Heart left ventricle (tissue), 16 donors: ENCODE results near the gene LAT. TPM values are rescaled to one million over a fixed set of nuclear protein-coding genes. Genes with fewer than 3 reads are reported as not detected.
A peak's percentile ranks its signal among the peaks of the same experiment; 100 is the strongest.

Experiments used
- ATAC-seq, 4 donors: fragments of 200-7000 bp; cut with Tn5 transposase; one replicate each; pipeline ENCODE4 v1.9.1; 2020 to 2022; ENCODE audit warnings: moderate library complexity in 4 of 4, mild to moderate bottlenecking in 3 of 4, moderate number of reproducible peaks in 1 of 4
- DNase-seq, 5 donors: peaks; one replicate each; pipeline ENCODE4 v3.0.0-alpha.2; 2020
- H3K27ac ChIP-seq, 12 donors: fragments of 200-600 bp; sonication (generic) in 4 of 12; one replicate each; pipeline versions ENCODE4 v1.5.0 to v1.8.0; 2016 to 2022; ENCODE audit warnings: mild to moderate bottlenecking in 2 of 12
- H3K27me3 ChIP-seq, 9 donors: fragments of 200-600 bp; sonication (generic) in 2 of 9; one replicate each; pipeline versions ENCODE4 v1.5.1 to v1.8.0; 2016 to 2022; ENCODE audit warnings: mild to moderate bottlenecking in 3 of 9
- H3K36me3 ChIP-seq, 9 donors: fragments of 200-600 bp; sonication (generic) in 2 of 9; one replicate each; pipeline versions ENCODE4 v1.5.0 to v1.8.0; 2018 to 2022; ENCODE audit warnings: mild to moderate bottlenecking in 2 of 9
- H3K4me1 ChIP-seq, 12 donors: fragments of 200-600 bp; sonication (generic) in 4 of 12; one replicate each; pipeline versions ENCODE4 v1.5.0 to v1.8.0; 2016 to 2022; ENCODE audit warnings: mild to moderate bottlenecking in 3 of 12
- H3K4me3 ChIP-seq, 12 donors: fragments of 200-600 bp; sonication (generic) in 4 of 12; one replicate each; pipeline versions ENCODE4 v1.5.0 to v1.8.0; 2017 to 2022; ENCODE audit warnings: mild to moderate bottlenecking in 9 of 12, moderate library complexity in 4 of 12
- H3K9me3 ChIP-seq, 12 donors: fragments of 200-600 bp; sonication (generic) in 4 of 12; one replicate each; pipeline versions ENCODE4 v1.5.0 to v1.8.0; 2016 to 2022; ENCODE audit warnings: mild to moderate bottlenecking in 1 of 12
- CTCF ChIP-seq, 12 donors: fragments of 200-600 bp; sonication (generic) in 4 of 12; IDR thresholded peaks; one replicate each; pipeline versions ENCODE4 v1.5.0 to v1.8.0; 2018 to 2022; ENCODE audit warnings: antibody characterized with exemption in 12 of 12, mild to moderate bottlenecking in 5 of 12
- POLR2A ChIP-seq, 2 donors: fragments of 450-650 bp; IDR thresholded peaks; one replicate each; pipeline ENCODE4 v1.6.1; 2017; ENCODE audit warnings: antibody characterized with exemption in 2 of 2, mild to moderate bottlenecking in 2 of 2, moderate library complexity in 2 of 2
- WGBS, 4 donors: extraction: QIAGEN DNeasy Blood & Tissue Kit in 2 of 4; methylation state at CpG; one replicate each; pipeline versions ENCODE4 v1.1.5 to v1.1.7; 2013 to 2018; 5-methylcytosine and 5-hydroxymethylcytosine counted together
- intact Hi-C, 10 donors: fragments of 100-400 bp; cut with DNase I; formaldehyde crosslinking; loops; one replicate each; pipeline versions ENCODE4 v1.11.1 to v1.14.2; 2022
- polyA plus RNA-seq, 2 donors: library from polyadenylated mRNA; stranded (reverse); fragments of 200-250 nt; gene quantifications; one replicate each; pipeline ENCODE4 v1.2.3, GENCODE V29; 2013
- total RNA-seq, 9 donors: library from RNA; depleted of rRNA in 2 of 9; stranded (reverse); fragments of >200 nt in 2 of 9; fragmentation: NEBNext Ultra II Directional in 3 of 9; extraction: Animal tissue kit (Norgen Biotek cat#: 25700) in 3 of 9; gene quantifications; one replicate each; pipeline versions ENCODE4 v1.1.0 to v1.2.4, GENCODE V29; 2016 to 2023
- donor health status: ischemic (EF 13 %, LVEDD 7.1; RV severe dilation, severe dysfunction).
- donor health status: healthy with polysubstance abuse.
- donor health status: DM: no; HTN: yes; CAD: no.
- donor health status: DM: no; HTN: no; CAD: no.
- donor health status: ischemic (EF 25% LVEDD 6.9; RV normal size, moderate dysfunction).
- donor health status: ischemic (EF 25% LVEDD 5.7; RV mildly dilated, moderate dysfunction).
- donor health status: healthy.
- donor health status: DM: yes; HTN: yes; CAD: no.
- donor health status: ischemic (EF 35%, LVEDD 5.7; RV mildly dilated, moderate dysfunction).
- donor health status: nonischemic (EF 11% LVEDD 7.7; RV severe dilation, severe dysfunction).
- donor health status: DM: yes; HTN: yes; CAD: no.
- donor health status: PGD.
- donor health status: ischemic (EF 29% LVEDD 5.4; RV normal size, mild dysfunction).
- donor health status: nonischemic (EF 23%, LVEDD 6.1; RV moderate dilation, normal function).

The LAT gene
- total and polyA plus RNA-seq, 11 donors: 0.62 to 7.7 (median 1.4) TPM; not detected in 1

- no peaks in the 10 kb centered on the region for H3K9me3 ChIP-seq
- DNase-seq (no peak), ATAC-seq (no peak)
- no peak for TF ChIP-seq CTCF (IDR thresholded peaks at IDR 0.05)
- TF ChIP-seq POLR2A (IDR thresholded peaks at IDR 0.05): no peak
- H3K4me1 ChIP-seq: peaks cover 0 to 14% (median 6%) of the 10 kb centered on the region in 12 donors
- intact Hi-C loops: loop anchor here in 4 of 10 donors (5.0 kb wide), 4 partner anchors 61 to 96 kb away; partner anchors contain the start of genes ATP2A1 (in 2 of the 4) and TUFM (in 1 of the 4)
- no peaks in the 10 kb centered on the region for H3K36me3 ChIP-seq
- no peak overlapping the region for H3K4me3 ChIP-seq
- H3K27ac ChIP-seq: no peak overlapping the region
- H3K27me3 ChIP-seq: no peaks in the 10 kb centered on the region
Observed at GRCh38 chr16:28943281-28943680, 41.6 kb upstream of the LAT start.

GRCh38 chr16:28946681-28947080 is 38.2 kb upstream of the LAT start:
- H3K4me1 ChIP-seq: peaks cover 0 to 24% (median 9%) of the 10 kb centered on the region in 12 donors
- ATAC-seq (no peak), DNase-seq (no peak)
- TF ChIP-seq CTCF (IDR thresholded peaks at IDR 0.05) (no peak), POLR2A (IDR thresholded peaks at IDR 0.05) (no peak)
- no peak overlapping the region for H3K4me3 ChIP-seq
- no peak overlapping the region for H3K27ac ChIP-seq
- H3K9me3 ChIP-seq: no peaks in the 10 kb centered on the region
- H3K27me3 ChIP-seq: no peaks in the 10 kb centered on the region
- no peaks in the 10 kb centered on the region for H3K36me3 ChIP-seq
- WGBS, 4 donors: 70 to 83% (median 77%) methylated on average over 4 of the region's 4 CpGs
- intact Hi-C loops: loop anchor here in 5 of 10 donors (5.0 kb wide), 3 partner anchors 69 to 124 kb away; partner anchors contain the start of genes ATXN2L (in 3 of the 5) and ATP2A1 (in 1 of the 5)

- DNase-seq (peak; percentile 100), ATAC-seq (peak; percentile 98 to 100 (median 99))
- Histone ChIP-seq H3K36me3 (peaks cover 0 to 37% (median 28%) of the 10 kb centered on the region in 9 donors), H3K4me1 (peaks cover 0 to 24% (median 12%) of the 10 kb centered on the region in 12 donors), H3K4me3 (peak within 1 kb of the TSS; percentile 77 to 100 (median 90)), H3K9me3 (no peaks in the 10 kb centered on the region), H3K27ac (peak within 1 kb of the TSS; percentile 79 to 94 (median 84)), H3K27me3 (no peaks in the 10 kb centered on the region)
- intact Hi-C loops: loop anchor here in 4 of 10 donors (1.0 to 5.0 kb wide), 5 partner anchors 26 to 1021 kb away; partner anchors contain the start of genes ATXN2L (in 1 of the 4), RABEP2 (in 1 of the 4), TAOK2 (in 1 of the 4) and TUFM (in 1 of the 4)
- 0 to 1% (median 1%) methylated on average over 38 to 79 of the region's 79 CpGs for WGBS, 4 donors
- TF ChIP-seq POLR2A (IDR thresholded peaks at IDR 0.05): peak in 1 of 2 donors; percentile 41
- no peak for TF ChIP-seq CTCF (IDR thresholded peaks at IDR 0.05)
Observed at GRCh38 chr16:28950648-28951409, 34.0 kb upstream of the LAT start, which contains the start of gene NFATC2IP. Gene NFATC2IP, plus strand, starts transcription at chr16:28950937. Its CDS starts 75 bp downstream, at chr16:28951012.

GRCh38 chr16:28951410-28951943 is 33.4 kb upstream of the LAT start:
- Histone ChIP-seq H3K4me1 (peaks cover 0 to 21% (median 10%) of the 10 kb centered on the region in 12 donors), H3K9me3 (no peaks in the 10 kb centered on the region), H3K27ac (peak overlapping the region in 11 of 12 donors; percentile 79 to 94 (median 84)), H3K36me3 (peaks cover 0 to 43% (median 34%) of the 10 kb centered on the region in 9 donors), H3K27me3 (no peaks in the 10 kb centered on the region), H3K4me3 (peak overlapping the region; percentile 77 to 100 (median 90))
- ATAC-seq: peak in 1 of 4 donors; percentile 53
- intact Hi-C loops: loop anchor here in 3 of 10 donors (2.0 to 5.0 kb wide), 3 partner anchors 105 to 1021 kb away; partner anchors contain the start of genes ATXN2L (in 1 of the 3), TAOK2 (in 1 of the 3) and TUFM (in 1 of the 3)
- TF ChIP-seq POLR2A (IDR thresholded peaks at IDR 0.05) (no peak), CTCF (IDR thresholded peaks at IDR 0.05) (no peak)
- 1 to 4% (median 2%) methylated on average over 17 of the region's 17 CpGs for WGBS, 4 donors
- peak in 1 of 5 donors; percentile 53 for DNase-seq
